HepG2 (cell line): ENCODE measurements around the gene FDXR. TPM values are rescaled to one million over a fixed set of nuclear protein-coding genes. Genes with fewer than 3 reads are reported as not detected.
A peak's percentile ranks its signal among the peaks of the same experiment; 100 is the strongest.

Experiments used
- ATAC-seq: fragments of 200-7000 bp; cut with Tn5 transposase; 3 replicates; pipeline ENCODE4 v1.9.1; 2020; ENCODE audit warnings: mild to moderate bottlenecking, moderate library complexity
- BruUV-seq: library from RNA; stranded (reverse); fragments of 400-500 nt; replicated peaks from 2 replicates; lab custom pipeline; 2021; lab: Mats Ljungman, UMichigan
- CTCF ChIA-PET: fragments of 300-600 bp; formaldehyde crosslinking; extraction: SDS; loops from one replicate; lab custom pipeline; 2021; ENCODE audit warnings: low total read pairs, inconsistent platforms, low intra/inter-chr PET ratio; lab: Yijun Ruan, JAX
- POLR2A ChIA-PET: fragments of 350-600 bp; sonication (Branson Sonifier 250); formaldehyde crosslinking; loops from one replicate; lab custom pipeline; 2020; ENCODE audit warnings: antibody characterized with exemption, inconsistent platforms; lab: Yijun Ruan, JAX
- DNase-seq: peaks from one replicate; pipeline ENCODE4 v3.0.0-alpha.2; 2015; ENCODE audit warnings: low spot score
- FAIRE-seq: peaks from 3 replicates; lab custom pipeline; 2011; peaks lifted over from hg19 to GRCh38; lab: Jason Lieb, UNC
- H2AFZ ChIP-seq: one replicate; pipeline ENCODE4 v1.6.1; 2011; ENCODE audit warnings: low read length, inconsistent platforms
- H3K27ac ChIP-seq: fragments of 300-600 bp; 3 replicates; pipeline ENCODE4 v1.8.0; 2011; ENCODE audit warnings: mixed run types, mild to moderate bottlenecking, mixed read lengths, low read length, inconsistent platforms; ENCODE audit not compliant: insufficient read depth; ENCODE audit errors: extremely low read length
- H3K27me3 ChIP-seq, 2 experiments: fragments of 200-600 bp in 1 of 2; 2 replicates in 1 of 2; 3 replicates in 1 of 2; pipeline versions ENCODE4 v1.6.0 to v1.8.0; 2011; ENCODE audit warnings: low read length in 2 of 2, mild to moderate bottlenecking in 2 of 2, moderate library complexity in 2 of 2, inconsistent platforms in 1 of 2; ENCODE audit not compliant: insufficient read depth in 2 of 2, control insufficient read depth in 1 of 2
- H3K36me3 ChIP-seq, 2 experiments: fragments of 200-600 bp in 1 of 2; replicated peaks in 1 of 2; 2 replicates in 1 of 2; 3 replicates in 1 of 2; pipeline versions ENCODE4 v1.5.1 to v1.8.0; 2011; ENCODE audit warnings: low read length in 2 of 2, inconsistent platforms in 1 of 2; ENCODE audit not compliant: insufficient read depth in 2 of 2, control insufficient read depth in 1 of 2
- H3K4me1 ChIP-seq: 2 replicates; pipeline ENCODE4 v1.5.1; 2012; ENCODE audit warnings: low read length, inconsistent platforms; ENCODE audit not compliant: insufficient read depth
- H3K4me2 ChIP-seq: 2 replicates; pipeline ENCODE4 v1.6.0; 2011; ENCODE audit warnings: low read depth, low read length, inconsistent platforms
- H3K4me3 ChIP-seq, 3 experiments: fragments of 200-600 bp in 1 of 3; sonication (generic), shearing (Covaris generic) in 1 of 3; replicated peaks in 1 of 3; 2 replicates each; pipeline ENCODE4 v1.5.1; 2011 to 2016; ENCODE audit warnings: low read length in 3 of 3, inconsistent platforms in 2 of 3, low read depth in 2 of 3, mild to moderate bottlenecking in 2 of 3, control low read depth in 1 of 3, mixed read lengths in 1 of 3; ENCODE audit not compliant: insufficient read depth in 1 of 3
- H3K79me2 ChIP-seq: one replicate; pipeline ENCODE4 v1.6.1; 2011; ENCODE audit warnings: low read length, inconsistent platforms; ENCODE audit not compliant: insufficient read depth
- H3K9ac ChIP-seq: 2 replicates; pipeline ENCODE4 v1.6.0; 2011; ENCODE audit warnings: mild to moderate bottlenecking, low read depth, low read length, inconsistent platforms; ENCODE audit not compliant: insufficient read depth
- H3K9me3 ChIP-seq: 2 replicates; pipeline ENCODE4 v1.5.1; 2012; ENCODE audit warnings: mild to moderate bottlenecking, low read length
- H4K20me1 ChIP-seq: 2 replicates; pipeline ENCODE4 v1.6.0; 2011; ENCODE audit warnings: inconsistent platforms, mild to moderate bottlenecking, low read length, moderate library complexity; ENCODE audit not compliant: insufficient read depth
- CBFB ChIP-seq: sonication (generic); formaldehyde crosslinking; IDR thresholded peaks from 2 replicates; pipeline ENCODE4 v1.4.0; 2020; ENCODE audit warnings: missing genetic modification reagents
- CHD2 ChIP-seq: IDR thresholded peaks from 2 replicates; pipeline ENCODE4 v1.6.1; 2011; ENCODE audit warnings: low read depth, low read length, improper control_type of control experiment
- EZH2 ChIP-seq: conservative IDR thresholded peaks from 2 replicates; pipeline ENCODE4 v1.6.1; 2012; ENCODE audit warnings: mild to moderate bottlenecking, low read depth, low read length, moderate library complexity
- GABPB1 ChIP-seq: IDR thresholded peaks from 2 replicates; pipeline ENCODE4 v1.6.1; 2016; ENCODE audit warnings: mild to moderate bottlenecking, missing genetic modification reagents, moderate library complexity, missing compliant biosample characterization
- HES4 ChIP-seq: sonication (generic); formaldehyde crosslinking; IDR thresholded peaks from 2 replicates; pipeline ENCODE4 v1.9.0; 2021; ENCODE audit warnings: mild to moderate bottlenecking, missing genetic modification reagents, borderline replicate concordance
- SIN3A ChIP-seq: IDR thresholded peaks from 2 replicates; pipeline ENCODE4 v1.6.1; 2011; ENCODE audit warnings: low read depth, mild to moderate bottlenecking, control low read depth, low read length, borderline replicate concordance
- SMC3 ChIP-seq: IDR thresholded peaks from 2 replicates; pipeline ENCODE4 v1.6.1; 2011; ENCODE audit warnings: low read length, improper control_type of control experiment
- SRSF4 ChIP-seq: fragments of 200-400 bp; formaldehyde crosslinking; IDR thresholded peaks from one replicate; pipeline ENCODE4 v1.6.1; 2018; ENCODE audit warnings: mild to moderate bottlenecking, low read depth, low read length, moderate library complexity; ENCODE audit not compliant: poor library complexity, severe bottlenecking
- YY1 ChIP-seq: IDR thresholded peaks from 2 replicates; pipeline ENCODE4 v1.6.1; 2011; ENCODE audit warnings: low read length, low read depth, moderate library complexity, mild to moderate bottlenecking; ENCODE audit not compliant: insufficient read depth, insufficient replicate concordance
- ZMYM3 ChIP-seq: sonication (generic); formaldehyde crosslinking; IDR thresholded peaks from 2 replicates; pipeline ENCODE4 v1.5.1; 2020; ENCODE audit warnings: mild to moderate bottlenecking, missing genetic modification reagents
- ZNF251 ChIP-seq: sonication (generic); formaldehyde crosslinking; IDR thresholded peaks from 2 replicates; pipeline ENCODE4 v1.9.0; 2021; ENCODE audit warnings: mild to moderate bottlenecking, missing genetic modification reagents
- ZNF558 ChIP-seq: sonication (generic); formaldehyde crosslinking; IDR thresholded peaks from 2 replicates; pipeline ENCODE4 v1.9.0; 2022; ENCODE audit warnings: mild to moderate bottlenecking, missing genetic modification reagents, borderline replicate concordance
- ZNF709 ChIP-seq: sonication (generic); formaldehyde crosslinking; IDR thresholded peaks from 2 replicates; pipeline ENCODE4 v1.5.0; 2020; ENCODE audit warnings: mild to moderate bottlenecking, missing genetic modification reagents
- ZNF720 ChIP-seq: sonication (generic); formaldehyde crosslinking; IDR thresholded peaks from 2 replicates; pipeline ENCODE4 v1.4.0; 2020; ENCODE audit warnings: missing genetic modification reagents
- ZNF747 ChIP-seq: sonication (generic); formaldehyde crosslinking; IDR thresholded peaks from 2 replicates; pipeline ENCODE4 v1.8.1; 2023; ENCODE audit warnings: missing genetic modification reagents, mild to moderate bottlenecking, borderline replicate concordance
- ZNF761 ChIP-seq: sonication (generic); formaldehyde crosslinking; conservative IDR thresholded peaks from 2 replicates; pipeline ENCODE4 v1.4.0; 2020; ENCODE audit warnings: mild to moderate bottlenecking, missing genetic modification reagents
- WGBS: methylation state at CpG from one replicate; pipeline ENCODE4 v1.1.6; 2017; ENCODE audit warnings: low lambda C conversion rate; 5-methylcytosine and 5-hydroxymethylcytosine counted together
- in situ Hi-C: cut with HindIII; loops from 2 replicates; pipeline ENCODE4 v1.10.0; 2017; ENCODE audit warnings: low pct_unique_long_range_greater_than_20kb; ENCODE audit not compliant: extremely low pct_ligation_motif_present
- intact Hi-C: fragments of 100-400 bp; cut with micrococcal nuclease; formaldehyde crosslinking; loops from one replicate; pipeline ENCODE4 v1.10.0; 2022; ENCODE audit not compliant: unreplicated experiment
- polyA plus RNA-seq, 8 experiments: library from polyadenylated mRNA; depleted of rRNA in 3 of 8; stranded (reverse) in 7 of 8; unstranded in 1 of 8; fragments of >200 nt; fragmentation: Illumina TruSeq in 4 of 8; extraction: Trizol in 4 of 8; gene quantifications; 2 replicates each; pipeline versions ENCODE4 v1.2.1 to v1.2.3, GENCODE V29; 2011 to 2016; ENCODE audit warnings: low read depth in 4 of 8, missing spikeins in 1 of 8, mixed read lengths in 1 of 8; ENCODE audit not compliant: insufficient read depth in 1 of 8
- total RNA-seq, 5 experiments: library from RNA; depleted of rRNA; stranded (reverse); fragments of >200 nt; fragmentation: Illumina TruSeq; extraction: Trizol; gene quantifications; 2 replicates each; pipeline ENCODE4 v1.2.3, GENCODE V29; 2016; ENCODE audit warnings: low read depth in 1 of 5
- TF ChIP-seq, protein P1 (sequence below): sonication (generic); formaldehyde crosslinking; IDR thresholded peaks from 2 replicates; pipeline ENCODE4 v1.4.0; 2020; ENCODE audit warnings: missing genetic modification reagents
- TF ChIP-seq, protein P2 (sequence below): sonication (generic); formaldehyde crosslinking; IDR thresholded peaks from 2 replicates; pipeline ENCODE4 v1.4.0; 2020; ENCODE audit warnings: missing genetic modification reagents

The FDXR gene
- total and polyA plus RNA-seq, 2 of the 13 experiments (the other 11 are each of a cell fraction or from before 2014, with no cell fraction given) = 23.4 to 116 TPM

DNA sequence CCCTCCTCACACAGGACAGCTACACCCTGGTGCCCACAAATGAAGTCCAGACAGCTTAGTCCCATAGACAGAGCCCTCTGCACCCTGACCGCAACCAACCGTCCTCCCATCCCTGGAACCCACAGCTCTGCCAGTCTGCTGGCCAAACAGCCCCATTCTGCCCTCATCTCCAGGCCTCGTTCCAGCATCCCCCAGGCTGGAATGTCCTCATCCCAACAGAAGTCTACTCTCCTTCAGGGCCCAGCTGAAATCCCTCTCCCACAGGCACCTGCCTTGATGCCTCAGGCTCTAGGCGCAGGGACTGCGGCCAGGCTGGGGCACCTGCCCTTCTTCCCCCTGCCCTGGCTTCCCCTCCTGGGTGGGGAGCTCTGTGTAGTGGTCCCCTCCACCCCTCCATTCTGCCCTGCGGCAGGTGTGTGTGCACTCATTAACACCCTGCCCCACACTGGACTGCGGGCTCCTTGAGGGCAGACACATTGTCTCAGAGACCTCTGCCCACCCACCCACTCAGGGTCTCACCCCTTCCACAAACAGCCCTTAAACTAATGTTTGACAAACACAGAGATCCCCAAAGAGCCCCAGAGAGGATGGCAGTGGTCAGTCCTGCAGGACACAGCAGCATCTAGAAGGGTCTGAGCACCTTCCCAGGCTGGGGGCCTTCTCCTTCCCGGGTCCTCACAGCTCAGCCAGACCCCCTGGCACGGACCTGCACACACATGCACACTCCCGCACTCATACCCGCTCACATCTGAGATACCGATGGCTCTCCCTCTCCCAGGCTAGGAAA lies 13.9 kb downstream of the FDXR start:
- no TSS peak for BruUV-seq
- Histone ChIP-seq H3K4me2 (no peak overlapping the region; the same call in 1 of the 2 replicates), H3K4me3 (no peak overlapping the region; a peak in 1 of 6 replicates)

More for the DNA sequence above, 13.9 kb downstream of the FDXR start:
- H3K27me3 ChIP-seq = peaks cover 24 to 66% of the 10 kb centered on the region in 2 experiments
- no peaks in the 10 kb centered on the region for H3K9me3 ChIP-seq
- H3K4me1 ChIP-seq = peaks cover 33% of the 10 kb centered on the region
- POLR2A ChIA-PET = interaction anchor here (1.5 kb wide), 2 partner anchors 11 to 14 kb away, joined by 3 to 5 read pairs; partner anchors contain the start of gene FDXR
- no peak overlapping the region for H3K9ac ChIP-seq
- no peak for TF ChIP-seq ZNF251 (CRISPR knock-in tag)
- no peak for TF ChIP-seq YY1
- no peak for TF ChIP-seq ZMYM3 (CRISPR knock-in tag)
- TF ChIP-seq SRSF4 = no peak
- TF ChIP-seq SMC3 = no peak
- TF ChIP-seq ZNF558 (CRISPR knock-in tag) = no peak
- TF ChIP-seq, protein P1, sequence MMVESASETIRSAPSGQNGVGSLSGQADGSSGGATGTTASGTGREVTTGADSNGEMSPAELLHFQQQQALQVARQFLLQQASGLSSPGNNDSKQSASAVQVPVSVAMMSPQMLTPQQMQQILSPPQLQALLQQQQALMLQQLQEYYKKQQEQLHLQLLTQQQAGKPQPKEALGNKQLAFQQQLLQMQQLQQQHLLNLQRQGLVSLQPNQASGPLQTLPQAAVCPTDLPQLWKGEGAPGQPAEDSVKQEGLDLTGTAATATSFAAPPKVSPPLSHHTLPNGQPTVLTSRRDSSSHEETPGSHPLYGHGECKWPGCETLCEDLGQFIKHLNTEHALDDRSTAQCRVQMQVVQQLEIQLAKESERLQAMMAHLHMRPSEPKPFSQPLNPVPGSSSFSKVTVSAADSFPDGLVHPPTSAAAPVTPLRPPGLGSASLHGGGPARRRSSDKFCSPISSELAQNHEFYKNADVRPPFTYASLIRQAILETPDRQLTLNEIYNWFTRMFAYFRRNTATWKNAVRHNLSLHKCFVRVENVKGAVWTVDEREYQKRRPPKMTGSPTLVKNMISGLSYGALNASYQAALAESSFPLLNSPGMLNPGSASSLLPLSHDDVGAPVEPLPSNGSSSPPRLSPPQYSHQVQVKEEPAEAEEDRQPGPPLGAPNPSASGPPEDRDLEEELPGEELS = no peak
- TF ChIP-seq EZH2 = peak; percentile 67; the same call in 1 of the 2 replicates
- no peak for TF ChIP-seq GABPB1 (CRISPR knock-in tag)
- TF ChIP-seq ZNF761 (CRISPR knock-in tag) = no peak
- TF ChIP-seq, protein P2, sequence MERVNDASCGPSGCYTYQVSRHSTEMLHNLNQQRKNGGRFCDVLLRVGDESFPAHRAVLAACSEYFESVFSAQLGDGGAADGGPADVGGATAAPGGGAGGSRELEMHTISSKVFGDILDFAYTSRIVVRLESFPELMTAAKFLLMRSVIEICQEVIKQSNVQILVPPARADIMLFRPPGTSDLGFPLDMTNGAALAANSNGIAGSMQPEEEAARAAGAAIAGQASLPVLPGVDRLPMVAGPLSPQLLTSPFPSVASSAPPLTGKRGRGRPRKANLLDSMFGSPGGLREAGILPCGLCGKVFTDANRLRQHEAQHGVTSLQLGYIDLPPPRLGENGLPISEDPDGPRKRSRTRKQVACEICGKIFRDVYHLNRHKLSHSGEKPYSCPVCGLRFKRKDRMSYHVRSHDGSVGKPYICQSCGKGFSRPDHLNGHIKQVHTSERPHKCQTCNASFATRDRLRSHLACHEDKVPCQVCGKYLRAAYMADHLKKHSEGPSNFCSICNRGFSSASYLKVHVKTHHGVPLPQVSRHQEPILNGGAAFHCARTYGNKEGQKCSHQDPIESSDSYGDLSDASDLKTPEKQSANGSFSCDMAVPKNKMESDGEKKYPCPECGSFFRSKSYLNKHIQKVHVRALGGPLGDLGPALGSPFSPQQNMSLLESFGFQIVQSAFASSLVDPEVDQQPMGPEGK = 0 out of 2 replicates have a peak, but pooled peaks have one; percentile 4
- TF ChIP-seq ZNF709 (CRISPR knock-in tag) = no peak
- TF ChIP-seq HES4 (CRISPR knock-in tag) = no peak
- no peak for TF ChIP-seq CHD2
- no peak for TF ChIP-seq ZNF747 (CRISPR knock-in tag)
- TF ChIP-seq ZNF720 (CRISPR knock-in tag) = no peak
- TF ChIP-seq CBFB (CRISPR knock-in tag) = no peak
- TF ChIP-seq SIN3A = no peak
- intact Hi-C loops (no loop called here), in situ Hi-C loops (no loop called here)
- H3K79me2 ChIP-seq = no peaks in the 10 kb centered on the region
- FAIRE-seq (no peak), ATAC-seq (no peak), DNase-seq (no peak)
- peaks cover 0 to 1% of the 10 kb centered on the region in 2 experiments; a peak in 3 of 5 replicates for H3K36me3 ChIP-seq
- WGBS = 46% methylated on average over 12 of the region's 12 CpGs
- H2AFZ ChIP-seq = no peak overlapping the region
- H3K27ac ChIP-seq = no peak overlapping the region
- CTCF ChIA-PET = interaction anchor here (2.3 kb wide), 1 partner anchor 67 kb away, joined by 13 read pairs; no protein-coding TSS in a partner anchor
- no peaks in the 10 kb centered on the region; the same call in 1 of the 2 replicates for H4K20me1 ChIP-seq
